ENCODE data around the gene SCN2B. TPM values are rescaled to one million over a fixed set of nuclear protein-coding genes. Genes with fewer than 3 reads are reported as not detected.

SCN2B gene
- total and polyA plus RNA-seq, 10 of the 15 experiments (the other 5 are each of a cell fraction or from before 2014, with no cell fraction given): 0.01 TPM; not detected in 9

DNA sequence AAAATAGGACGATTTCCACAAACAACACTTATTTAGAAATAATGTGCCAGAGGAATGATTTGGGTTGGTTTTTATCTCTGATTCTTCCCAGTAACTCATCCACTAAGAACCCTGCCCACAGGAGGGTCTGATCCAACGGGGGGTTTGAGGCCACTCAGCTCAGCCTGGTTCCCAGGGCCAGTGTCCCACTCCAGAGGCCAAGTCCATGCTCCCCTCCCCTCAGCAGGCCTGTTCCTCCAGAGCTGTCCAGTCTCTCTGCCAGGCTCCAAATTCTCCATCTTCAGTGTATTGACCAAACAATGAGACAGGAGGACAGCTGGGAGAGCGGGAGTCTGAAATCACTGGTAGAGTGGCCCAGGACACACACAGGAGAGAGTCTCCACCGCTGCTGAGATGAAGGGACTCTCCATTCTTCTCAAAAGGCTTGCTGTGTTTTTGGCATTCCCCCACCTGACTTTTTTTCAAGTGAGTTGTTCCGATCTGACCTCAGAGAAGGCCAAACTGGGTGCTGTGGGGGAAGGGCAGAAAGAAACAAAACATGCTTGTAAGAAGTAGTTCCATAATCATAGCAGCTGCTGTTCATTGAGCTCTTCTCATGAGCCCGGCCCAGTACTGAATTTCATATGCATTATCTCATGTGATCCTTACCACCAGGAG, 17.6 kb upstream of the SCN2B start (continued):
- TF ChIP-seq, protein P1, sequence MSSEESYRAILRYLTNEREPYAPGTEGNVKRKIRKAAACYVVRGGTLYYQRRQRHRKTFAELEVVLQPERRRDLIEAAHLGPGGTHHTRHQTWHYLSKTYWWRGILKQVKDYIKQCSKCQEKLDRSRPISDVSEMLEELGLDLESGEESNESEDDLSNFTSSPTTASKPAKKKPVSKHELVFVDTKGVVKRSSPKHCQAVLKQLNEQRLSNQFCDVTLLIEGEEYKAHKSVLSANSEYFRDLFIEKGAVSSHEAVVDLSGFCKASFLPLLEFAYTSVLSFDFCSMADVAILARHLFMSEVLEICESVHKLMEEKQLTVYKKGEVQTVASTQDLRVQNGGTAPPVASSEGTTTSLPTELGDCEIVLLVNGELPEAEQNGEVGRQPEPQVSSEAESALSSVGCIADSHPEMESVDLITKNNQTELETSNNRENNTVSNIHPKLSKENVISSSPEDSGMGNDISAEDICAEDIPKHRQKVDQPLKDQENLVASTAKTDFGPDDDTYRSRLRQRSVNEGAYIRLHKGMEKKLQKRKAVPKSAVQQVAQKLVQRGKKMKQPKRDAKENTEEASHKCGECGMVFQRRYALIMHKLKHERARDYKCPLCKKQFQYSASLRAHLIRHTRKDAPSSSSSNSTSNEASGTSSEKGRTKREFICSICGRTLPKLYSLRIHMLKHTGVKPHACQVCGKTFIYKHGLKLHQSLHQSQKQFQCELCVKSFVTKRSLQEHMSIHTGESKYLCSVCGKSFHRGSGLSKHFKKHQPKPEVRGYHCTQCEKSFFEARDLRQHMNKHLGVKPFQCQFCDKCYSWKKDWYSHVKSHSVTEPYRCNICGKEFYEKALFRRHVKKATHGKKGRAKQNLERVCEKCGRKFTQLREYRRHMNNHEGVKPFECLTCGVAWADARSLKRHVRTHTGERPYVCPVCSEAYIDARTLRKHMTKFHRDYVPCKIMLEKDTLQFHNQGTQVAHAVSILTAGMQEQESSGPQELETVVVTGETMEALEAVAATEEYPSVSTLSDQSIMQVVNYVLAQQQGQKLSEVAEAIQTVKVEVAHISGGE (CRISPR knock-in tag; IDR thresholded peaks at IDR 0.05): no peak
- no peak for TF ChIP-seq TBL1XR1 (IDR thresholded peaks at IDR 0.05; ENCODE audit: low read depth, low read length)
- TF ChIP-seq SMAD5 (IDR thresholded peaks at IDR 0.05; ENCODE audit: low read depth): no peak
- TF ChIP-seq BCL11A (IDR thresholded peaks at IDR 0.05; ENCODE audit: low read depth, low read length): no peak
- TF ChIP-seq, protein P2, sequence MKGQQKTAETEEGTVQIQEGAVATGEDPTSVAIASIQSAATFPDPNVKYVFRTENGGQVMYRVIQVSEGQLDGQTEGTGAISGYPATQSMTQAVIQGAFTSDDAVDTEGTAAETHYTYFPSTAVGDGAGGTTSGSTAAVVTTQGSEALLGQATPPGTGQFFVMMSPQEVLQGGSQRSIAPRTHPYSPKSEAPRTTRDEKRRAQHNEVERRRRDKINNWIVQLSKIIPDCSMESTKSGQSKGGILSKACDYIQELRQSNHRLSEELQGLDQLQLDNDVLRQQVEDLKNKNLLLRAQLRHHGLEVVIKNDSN (IDR thresholded peaks at IDR 0.05; ENCODE audit: borderline replicate concordance, extremely low read length, insufficient read depth, low read depth, low read length): no peak
- TF ChIP-seq EP300 (IDR thresholded peaks at IDR 0.05; ENCODE audit: borderline replicate concordance in 1 of 2, control insufficient read depth in 1 of 2, low read depth in 2 of 2, low read length in 2 of 2): 0 out of 4 replicates have a peak, but pooled peaks of 1 of the 2 experiments have one; percentile 10
- TF ChIP-seq, protein P3, sequence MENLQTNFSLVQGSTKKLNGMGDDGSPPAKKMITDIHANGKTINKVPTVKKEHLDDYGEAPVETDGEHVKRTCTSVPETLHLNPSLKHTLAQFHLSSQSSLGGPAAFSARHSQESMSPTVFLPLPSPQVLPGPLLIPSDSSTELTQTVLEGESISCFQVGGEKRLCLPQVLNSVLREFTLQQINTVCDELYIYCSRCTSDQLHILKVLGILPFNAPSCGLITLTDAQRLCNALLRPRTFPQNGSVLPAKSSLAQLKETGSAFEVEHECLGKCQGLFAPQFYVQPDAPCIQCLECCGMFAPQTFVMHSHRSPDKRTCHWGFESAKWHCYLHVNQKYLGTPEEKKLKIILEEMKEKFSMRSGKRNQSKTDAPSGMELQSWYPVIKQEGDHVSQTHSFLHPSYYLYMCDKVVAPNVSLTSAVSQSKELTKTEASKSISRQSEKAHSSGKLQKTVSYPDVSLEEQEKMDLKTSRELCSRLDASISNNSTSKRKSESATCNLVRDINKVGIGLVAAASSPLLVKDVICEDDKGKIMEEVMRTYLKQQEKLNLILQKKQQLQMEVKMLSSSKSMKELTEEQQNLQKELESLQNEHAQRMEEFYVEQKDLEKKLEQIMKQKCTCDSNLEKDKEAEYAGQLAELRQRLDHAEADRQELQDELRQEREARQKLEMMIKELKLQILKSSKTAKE (IDR thresholded peaks at IDR 0.05; ENCODE audit: low read depth, poor library complexity, severe bottlenecking): no peak
- TF ChIP-seq KDM1A (IDR thresholded peaks at IDR 0.05; ENCODE audit: borderline replicate concordance): no peak
- TF ChIP-seq YY1 (IDR thresholded peaks at IDR 0.05; ENCODE audit: low read depth, low read length): no peak
- TF ChIP-seq TCF7 (IDR thresholded peaks at IDR 0.05; ENCODE audit: borderline replicate concordance): no peak
- no peak for TF ChIP-seq STAT1 (conservative IDR thresholded peaks at IDR 0.05)
- no peak for TF ChIP-seq NFYA (IDR thresholded peaks at IDR 0.05; ENCODE audit: borderline replicate concordance, low read depth, low read length)
- TF ChIP-seq ZNF207 (IDR thresholded peaks at IDR 0.05; ENCODE audit: borderline replicate concordance): no peak
